AG09309 (cell line): ENCODE results near the gene FLAD1.

Source experiments
- DNase-seq: peaks from one replicate; pipeline ENCODE4 v3.0.0-alpha.2; 2010; ENCODE audit warnings: low read depth
- H3K4me3 ChIP-seq: 2 replicates; pipeline ENCODE4 v1.5.1; 2011; ENCODE audit warnings: mild to moderate bottlenecking, low read depth, low read length, moderate library complexity; ENCODE audit not compliant: control insufficient read depth
- TF ChIP-seq, protein P1 (sequence below): IDR thresholded peaks from 2 replicates; pipeline ENCODE4 v1.5.1; 2011; ENCODE audit warnings: mild to moderate bottlenecking, low read depth, low read length, inconsistent platforms; ENCODE audit not compliant: insufficient read depth, control insufficient read depth; ENCODE audit errors: missing control alignments

Gene FLAD1

DNA sequence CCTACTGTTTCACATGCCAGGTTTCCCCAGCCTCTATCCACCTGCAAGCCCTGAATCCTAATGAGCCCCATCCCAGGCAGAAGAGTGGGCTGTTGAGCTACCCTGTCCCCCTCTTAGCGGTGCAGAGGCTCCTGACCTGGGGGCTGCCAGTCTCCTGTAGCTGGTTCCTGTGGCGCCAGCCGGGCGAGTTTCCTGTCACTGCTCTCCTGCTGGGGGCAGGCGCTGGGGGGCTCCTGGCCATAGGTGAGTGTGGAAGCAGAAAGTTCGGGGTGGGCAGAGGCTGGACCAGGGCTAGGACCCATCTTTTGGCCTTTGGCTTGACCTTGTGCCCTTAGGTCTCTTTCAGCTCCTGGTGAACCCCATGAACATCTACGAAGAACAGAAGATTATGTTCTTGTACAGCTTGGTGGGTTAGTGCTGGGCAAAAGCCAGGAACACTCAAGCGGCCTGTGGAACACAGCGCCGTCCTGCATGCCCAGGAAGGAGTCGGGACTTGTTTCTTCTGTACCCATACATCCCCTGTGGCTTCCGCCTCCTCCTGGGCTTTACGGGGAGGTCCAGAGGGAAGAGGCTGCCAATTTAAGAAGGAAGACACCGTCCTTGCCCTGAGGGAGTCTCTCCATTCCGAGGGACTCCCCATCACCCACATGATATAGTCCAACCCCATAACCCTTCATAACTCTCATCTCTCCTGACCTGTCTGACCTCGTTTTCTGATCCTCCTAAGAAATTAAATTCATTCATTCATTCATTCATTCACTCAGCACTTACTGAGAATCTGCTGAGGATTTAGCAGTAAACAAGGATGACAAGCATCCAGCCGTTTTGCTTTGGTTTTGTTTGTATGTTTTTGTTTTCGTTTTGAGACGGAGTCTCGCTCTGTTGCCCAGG lies 51.4 kb downstream of the FLAD1 start:
- TF ChIP-seq, protein P1, sequence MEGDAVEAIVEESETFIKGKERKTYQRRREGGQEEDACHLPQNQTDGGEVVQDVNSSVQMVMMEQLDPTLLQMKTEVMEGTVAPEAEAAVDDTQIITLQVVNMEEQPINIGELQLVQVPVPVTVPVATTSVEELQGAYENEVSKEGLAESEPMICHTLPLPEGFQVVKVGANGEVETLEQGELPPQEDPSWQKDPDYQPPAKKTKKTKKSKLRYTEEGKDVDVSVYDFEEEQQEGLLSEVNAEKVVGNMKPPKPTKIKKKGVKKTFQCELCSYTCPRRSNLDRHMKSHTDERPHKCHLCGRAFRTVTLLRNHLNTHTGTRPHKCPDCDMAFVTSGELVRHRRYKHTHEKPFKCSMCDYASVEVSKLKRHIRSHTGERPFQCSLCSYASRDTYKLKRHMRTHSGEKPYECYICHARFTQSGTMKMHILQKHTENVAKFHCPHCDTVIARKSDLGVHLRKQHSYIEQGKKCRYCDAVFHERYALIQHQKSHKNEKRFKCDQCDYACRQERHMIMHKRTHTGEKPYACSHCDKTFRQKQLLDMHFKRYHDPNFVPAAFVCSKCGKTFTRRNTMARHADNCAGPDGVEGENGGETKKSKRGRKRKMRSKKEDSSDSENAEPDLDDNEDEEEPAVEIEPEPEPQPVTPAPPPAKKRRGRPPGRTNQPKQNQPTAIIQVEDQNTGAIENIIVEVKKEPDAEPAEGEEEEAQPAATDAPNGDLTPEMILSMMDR = no peak
- no peak for DNase-seq
- no peak overlapping the region for H3K4me3 ChIP-seq

DNA sequence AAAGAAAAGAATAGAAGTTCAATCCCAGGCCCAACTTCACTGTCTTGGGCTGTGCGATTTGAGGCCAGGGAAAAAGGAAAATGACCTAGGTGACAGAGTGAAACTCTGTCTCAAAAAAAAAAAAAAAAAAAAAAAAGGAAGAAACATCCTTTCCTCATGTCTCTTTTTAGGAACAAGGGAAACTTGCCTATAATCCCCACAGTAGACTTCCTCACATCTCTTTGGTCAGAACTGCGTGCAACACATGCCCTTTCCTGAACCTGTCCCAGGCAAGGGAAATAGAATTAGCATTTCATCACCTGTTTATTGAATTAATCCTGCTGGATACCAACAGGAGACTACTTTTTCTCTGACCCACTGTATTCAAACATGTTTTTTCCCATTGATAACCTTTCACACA lies 52.8 kb downstream of the FLAD1 start:
- no peak overlapping the region for H3K4me3 ChIP-seq
- TF ChIP-seq, protein P1 = no peak
- DNase-seq = no peak

DNA sequence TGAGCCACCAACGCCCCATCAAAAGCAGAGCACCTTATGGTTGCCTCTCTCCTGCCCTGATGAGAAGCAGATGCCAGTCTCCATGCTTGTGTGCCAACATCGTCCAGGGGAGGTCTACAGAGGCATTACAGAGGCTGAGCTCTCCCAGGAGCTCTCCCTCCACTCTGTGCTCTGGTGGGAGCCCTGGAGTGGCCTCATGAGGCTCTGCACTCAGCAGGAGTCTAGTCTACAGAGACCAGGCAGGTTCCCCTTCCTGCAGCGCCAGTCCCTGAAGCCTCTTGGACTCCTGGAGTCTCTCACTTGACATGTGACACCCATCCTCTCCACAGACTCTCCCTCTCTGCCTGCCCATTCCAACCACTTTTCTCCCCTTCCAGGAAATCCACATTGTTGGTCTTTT lies 53.9 kb downstream of the FLAD1 start:
- no peak overlapping the region for H3K4me3 ChIP-seq
- TF ChIP-seq, protein P1 = no peak
- no peak for DNase-seq

DNA sequence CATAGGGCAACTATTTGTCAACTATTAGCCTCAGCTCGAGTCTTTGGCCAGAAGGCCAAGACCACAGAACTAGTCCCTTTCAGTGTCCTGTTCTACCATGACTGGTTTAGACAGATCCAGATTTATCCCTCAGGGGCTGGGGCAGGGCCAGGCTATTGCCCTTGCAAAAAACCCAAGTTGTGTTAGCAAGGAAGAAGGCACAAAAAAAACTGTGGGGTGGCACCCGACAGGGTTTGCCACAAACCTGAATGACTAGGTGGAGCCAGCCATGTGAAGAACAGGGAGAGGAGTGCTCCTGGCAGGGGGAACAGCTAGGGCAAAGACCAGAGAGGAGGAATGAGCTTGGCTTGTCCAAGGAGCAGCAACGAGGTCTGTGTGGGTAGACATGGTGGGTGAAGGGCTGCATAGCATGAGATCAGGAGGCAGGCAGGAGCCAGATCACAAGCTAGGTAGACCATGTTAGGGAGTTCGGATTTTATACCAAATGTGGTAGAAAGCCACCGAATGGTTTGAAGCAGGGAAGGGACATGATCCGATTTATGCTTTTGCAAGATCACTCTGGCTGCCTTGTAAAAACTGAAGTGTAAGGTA lies 54.8 kb downstream of the FLAD1 start:
- TF ChIP-seq, protein P1 = no peak
- H3K4me3 ChIP-seq = no peak overlapping the region
- DNase-seq = no peak

DNA sequence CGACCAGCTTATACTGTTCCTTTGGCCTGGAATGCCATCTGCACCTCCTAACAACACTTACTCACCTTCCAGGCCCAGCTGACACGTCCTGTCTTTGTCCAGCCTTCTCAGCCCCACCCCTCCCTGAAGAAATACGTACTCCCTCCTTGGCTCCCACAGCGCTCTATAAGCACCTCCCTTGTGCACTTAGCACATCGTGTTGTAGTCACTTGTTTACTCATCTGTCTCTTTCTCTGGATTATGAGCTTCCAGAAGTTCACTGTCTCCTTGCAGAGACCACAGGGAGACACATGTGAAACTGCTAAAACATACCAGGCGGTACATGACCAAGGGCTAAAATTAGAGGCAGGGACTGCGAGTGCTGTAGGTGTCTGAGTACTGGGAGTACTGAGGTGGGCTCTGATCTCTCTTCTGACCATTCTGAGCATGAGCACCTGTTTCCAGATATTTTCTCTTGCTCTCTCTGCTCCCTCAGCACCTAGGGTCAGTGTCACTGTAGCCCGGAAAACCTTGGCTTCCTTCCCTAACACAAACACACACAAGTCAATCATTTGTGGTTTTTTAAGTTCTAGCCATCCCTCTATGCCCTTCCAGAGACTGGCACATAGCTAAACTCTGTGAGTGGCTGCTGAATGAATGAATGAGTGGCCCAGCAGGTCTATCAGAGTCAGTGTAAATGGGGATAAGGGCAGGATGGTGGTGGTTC lies 55.6 kb downstream of the FLAD1 start:
- H3K4me3 ChIP-seq = no peak overlapping the region
- TF ChIP-seq, protein P1 = no peak
- no peak for DNase-seq

DNA sequence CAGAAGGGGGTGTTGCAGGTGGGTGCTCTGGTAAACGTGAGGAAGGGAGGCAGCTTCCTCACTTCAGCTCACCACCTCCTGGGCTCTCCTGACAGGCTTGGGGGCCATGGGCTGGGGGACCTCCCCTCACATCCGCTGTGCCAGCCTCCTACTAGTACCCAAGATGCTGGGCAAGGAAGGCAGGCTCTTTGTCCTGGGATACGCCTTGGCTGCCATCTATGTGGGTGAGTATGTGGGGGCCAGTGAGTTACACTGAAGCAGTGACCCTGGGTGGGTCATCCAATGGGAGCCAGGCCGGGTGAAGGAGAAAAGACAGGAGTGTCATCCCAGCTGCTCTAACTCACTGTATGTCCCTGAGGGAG lies 56.1 kb downstream of the FLAD1 start:
- H3K4me3 ChIP-seq = no peak overlapping the region
- TF ChIP-seq, protein P1 = no peak
- DNase-seq = no peak
